KMS-11 (cell line): ENCODE results near the gene PKLR.
"Not testable (repeated sequence)": the region's sequence is repeated elsewhere in the genome, so short reads cannot be mapped to it uniquely, and the experiment has no call there.

Source experiments
- H2AFZ ChIP-seq: fragments of 200-600 bp; sonication (generic); 2 replicates; pipeline ENCODE4 v1.6.1; 2016; ENCODE audit warnings: antibody characterized with exemption, mixed run types, low read depth
- H3K27ac ChIP-seq: fragments of 200-600 bp; sonication (generic); 2 replicates; pipeline ENCODE4 v1.6.1; 2016; ENCODE audit warnings: mild to moderate bottlenecking, mixed run types
- H3K27me3 ChIP-seq: fragments of 200-600 bp; sonication (generic); 2 replicates; pipeline ENCODE4 v1.6.1; 2017; ENCODE audit warnings: mild to moderate bottlenecking, low read depth, mixed run types, moderate library complexity; ENCODE audit not compliant: insufficient read depth
- H3K36me3 ChIP-seq: fragments of 200-600 bp; sonication (generic); 2 replicates; pipeline ENCODE4 v1.6.1; 2017; ENCODE audit warnings: mild to moderate bottlenecking, mixed run types; ENCODE audit not compliant: insufficient read depth
- H3K4me1 ChIP-seq: fragments of 200-600 bp; sonication (generic); 2 replicates; pipeline ENCODE4 v1.6.1; 2016; ENCODE audit warnings: mild to moderate bottlenecking, low read depth, mixed run types; ENCODE audit not compliant: poor library complexity, severe bottlenecking
- H3K4me2 ChIP-seq: fragments of 200-600 bp; sonication (generic); 2 replicates; pipeline ENCODE4 v1.7.0; 2016; ENCODE audit warnings: mild to moderate bottlenecking, mixed run types
- H3K4me3 ChIP-seq: fragments of 200-600 bp; sonication (generic); IDR thresholded peaks from 2 replicates; pipeline ENCODE4 v1.6.1; 2017; ENCODE audit warnings: low read depth, low read length, mixed read lengths; ENCODE audit not compliant: insufficient read depth
- H3K79me2 ChIP-seq: fragments of 200-600 bp; sonication (generic); 2 replicates; pipeline ENCODE4 v1.6.1; 2016; ENCODE audit warnings: low read depth, mixed run types; ENCODE audit not compliant: insufficient read depth
- H3K9ac ChIP-seq: fragments of 200-600 bp; sonication (generic); 2 replicates; pipeline ENCODE4 v1.6.1; 2016; ENCODE audit warnings: mild to moderate bottlenecking, mixed run types
- H4K20me1 ChIP-seq: fragments of 200-600 bp; sonication (generic); 2 replicates; pipeline ENCODE4 v1.6.1; 2016; ENCODE audit warnings: mild to moderate bottlenecking, mixed run types; ENCODE audit not compliant: insufficient read depth
- TF ChIP-seq, protein P1 (sequence below): fragments of 200-600 bp; sonication (generic); conservative IDR thresholded peaks from 2 replicates; pipeline ENCODE4 v1.6.1; 2017; ENCODE audit warnings: low read depth, mild to moderate bottlenecking, antibody characterized with exemption, low read length, moderate library complexity, mixed read lengths

The PKLR gene

DNA sequence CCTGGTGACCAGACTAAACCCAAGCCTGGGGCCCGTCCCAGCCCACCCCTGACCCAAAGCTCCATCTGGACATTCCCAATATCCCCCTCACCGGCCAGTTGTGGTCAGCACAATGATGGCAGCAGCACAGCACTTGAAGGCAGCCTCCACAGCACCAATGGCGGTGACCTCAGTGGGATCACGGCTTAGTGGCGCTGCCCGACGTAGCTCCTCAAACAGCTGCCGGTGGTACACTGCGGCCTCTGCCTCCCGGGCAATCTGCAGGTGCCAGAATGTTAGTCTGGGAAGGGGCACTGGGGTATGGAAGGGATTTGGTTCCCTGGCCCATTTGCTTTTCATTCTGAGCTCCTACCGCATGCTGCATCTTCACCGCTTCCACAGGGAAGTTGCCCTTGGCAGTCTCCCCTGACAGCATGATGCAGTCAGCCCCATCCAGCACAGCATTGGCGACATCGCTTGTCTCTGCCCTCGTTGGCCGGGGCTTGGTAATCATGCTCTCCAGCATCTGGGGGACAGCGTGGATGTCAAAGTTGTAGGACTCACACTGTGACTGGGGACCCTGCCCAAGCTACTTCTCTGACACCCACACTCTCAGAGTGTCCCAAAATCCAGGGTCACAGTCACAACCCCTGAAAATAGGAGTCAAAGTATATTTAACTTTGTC lies 8.0 kb downstream of the PKLR start:
- H3K9ac ChIP-seq: no peak overlapping the region
- no peaks in the 10 kb centered on the region for H3K4me1 ChIP-seq
- peaks cover 46% of the 10 kb centered on the region; the same call in 1 of the 2 replicates for H3K27me3 ChIP-seq
- no peaks in the 10 kb centered on the region for H4K20me1 ChIP-seq
- no peaks in the 10 kb centered on the region for H3K79me2 ChIP-seq
- no peak overlapping the region for H3K4me3 ChIP-seq
- no peak overlapping the region for H3K27ac ChIP-seq
- TF ChIP-seq, protein P1, sequence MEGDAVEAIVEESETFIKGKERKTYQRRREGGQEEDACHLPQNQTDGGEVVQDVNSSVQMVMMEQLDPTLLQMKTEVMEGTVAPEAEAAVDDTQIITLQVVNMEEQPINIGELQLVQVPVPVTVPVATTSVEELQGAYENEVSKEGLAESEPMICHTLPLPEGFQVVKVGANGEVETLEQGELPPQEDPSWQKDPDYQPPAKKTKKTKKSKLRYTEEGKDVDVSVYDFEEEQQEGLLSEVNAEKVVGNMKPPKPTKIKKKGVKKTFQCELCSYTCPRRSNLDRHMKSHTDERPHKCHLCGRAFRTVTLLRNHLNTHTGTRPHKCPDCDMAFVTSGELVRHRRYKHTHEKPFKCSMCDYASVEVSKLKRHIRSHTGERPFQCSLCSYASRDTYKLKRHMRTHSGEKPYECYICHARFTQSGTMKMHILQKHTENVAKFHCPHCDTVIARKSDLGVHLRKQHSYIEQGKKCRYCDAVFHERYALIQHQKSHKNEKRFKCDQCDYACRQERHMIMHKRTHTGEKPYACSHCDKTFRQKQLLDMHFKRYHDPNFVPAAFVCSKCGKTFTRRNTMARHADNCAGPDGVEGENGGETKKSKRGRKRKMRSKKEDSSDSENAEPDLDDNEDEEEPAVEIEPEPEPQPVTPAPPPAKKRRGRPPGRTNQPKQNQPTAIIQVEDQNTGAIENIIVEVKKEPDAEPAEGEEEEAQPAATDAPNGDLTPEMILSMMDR: no peak
- no peaks in the 10 kb centered on the region for H3K36me3 ChIP-seq
- no peak overlapping the region for H2AFZ ChIP-seq
- H3K4me2 ChIP-seq: no peak overlapping the region

DNA sequence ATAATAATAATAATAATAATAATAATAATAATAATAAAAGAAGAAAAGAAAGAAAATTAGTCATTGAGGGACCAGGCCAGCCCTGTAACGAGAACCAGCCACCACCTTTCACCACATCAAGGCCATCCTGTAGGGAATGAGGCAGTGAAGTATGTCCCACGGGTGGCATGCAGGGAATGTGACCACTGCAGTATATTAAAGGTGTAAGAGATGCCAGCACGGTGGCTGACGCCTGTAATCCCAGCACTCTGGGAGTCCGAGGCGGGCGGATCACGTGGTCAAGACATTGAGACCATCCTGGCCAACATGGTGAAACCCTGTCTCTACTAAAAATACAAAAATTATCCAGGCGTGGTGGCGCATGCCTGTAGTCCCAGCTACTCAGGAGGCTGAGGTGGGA lies 10.2 kb downstream of the PKLR start:
- H2AFZ ChIP-seq, H3K79me2 ChIP-seq, H3K4me1 ChIP-seq, H3K36me3 ChIP-seq, H4K20me1 ChIP-seq, H3K9ac ChIP-seq, H3K27ac ChIP-seq, H3K4me2 ChIP-seq, H3K4me3 ChIP-seq: not testable (repeated sequence)
- H3K27me3 ChIP-seq: peaks cover 38% of the 10 kb centered on the region; the same call in 1 of the 2 replicates

DNA sequence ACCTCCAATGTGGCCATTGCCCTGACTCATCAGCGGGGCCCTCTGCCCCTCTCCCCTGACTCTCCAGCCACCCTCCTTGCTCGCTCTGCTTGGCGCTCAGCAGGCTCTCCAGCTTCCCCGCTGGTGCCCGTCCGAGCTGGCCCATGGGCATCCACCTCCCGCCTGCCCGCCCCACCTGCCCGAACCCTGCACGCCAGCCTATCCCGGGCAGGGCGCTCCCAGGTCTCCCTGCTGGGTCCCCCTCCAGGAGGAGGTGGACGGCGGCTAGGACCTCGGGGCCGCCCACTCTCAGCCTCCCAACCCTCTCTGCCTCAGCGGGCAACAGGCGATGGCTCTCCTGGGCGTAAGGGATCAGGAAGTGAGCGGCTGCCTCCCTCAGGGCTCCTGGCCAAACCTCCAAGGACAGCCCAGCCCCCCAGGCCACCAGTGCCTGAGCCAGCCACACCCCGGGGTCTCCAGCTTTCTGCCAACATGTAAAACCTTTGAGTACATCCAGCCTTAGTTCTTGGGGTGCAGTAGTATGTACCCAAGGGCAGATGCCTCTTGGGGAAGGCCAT lies 13.2 kb downstream of the PKLR start:
- no peak overlapping the region for H3K4me3 ChIP-seq
- no peaks in the 10 kb centered on the region for H3K79me2 ChIP-seq
- no peaks in the 10 kb centered on the region for H3K36me3 ChIP-seq
- H3K27ac ChIP-seq: no peak overlapping the region
- peaks cover 32% of the 10 kb centered on the region; the same call in 1 of the 2 replicates for H3K27me3 ChIP-seq
- H4K20me1 ChIP-seq: no peaks in the 10 kb centered on the region
- no peak overlapping the region for H3K9ac ChIP-seq
- no peaks in the 10 kb centered on the region for H3K4me1 ChIP-seq
- TF ChIP-seq, protein P1: no peak
- H2AFZ ChIP-seq: no peak overlapping the region
- no peak overlapping the region for H3K4me2 ChIP-seq

DNA sequence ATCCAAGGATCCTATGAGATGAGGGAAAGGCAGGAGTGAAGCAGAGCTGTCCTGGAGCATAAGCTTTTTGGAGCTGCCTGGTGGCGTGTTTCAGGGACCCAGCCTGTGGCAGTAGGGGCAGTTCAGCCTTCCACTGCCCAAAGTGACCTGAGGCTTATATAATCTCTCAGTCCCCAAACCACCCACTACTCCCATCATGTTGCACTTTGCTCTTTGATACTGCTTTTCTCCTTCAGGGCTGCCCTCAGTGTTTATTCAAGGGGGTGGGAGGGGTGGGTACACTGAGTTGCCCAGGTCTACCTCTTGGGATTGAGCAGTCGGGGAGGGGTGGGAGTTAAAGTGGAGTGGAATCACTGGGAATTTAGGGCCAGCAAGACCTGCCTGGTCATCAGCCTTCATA lies 14.7 kb downstream of the PKLR start:
- TF ChIP-seq, protein P1: no peak
- Histone ChIP-seq H3K79me2 (no peaks in the 10 kb centered on the region), H2AFZ (no peak overlapping the region), H3K27ac (no peak overlapping the region), H4K20me1 (no peaks in the 10 kb centered on the region), H3K27me3 (peaks cover 18% of the 10 kb centered on the region; the same call in 1 of the 2 replicates), H3K4me3 (no peak overlapping the region), H3K9ac (no peak overlapping the region), H3K36me3 (no peaks in the 10 kb centered on the region), H3K4me1 (no peaks in the 10 kb centered on the region), H3K4me2 (no peak overlapping the region)

DNA sequence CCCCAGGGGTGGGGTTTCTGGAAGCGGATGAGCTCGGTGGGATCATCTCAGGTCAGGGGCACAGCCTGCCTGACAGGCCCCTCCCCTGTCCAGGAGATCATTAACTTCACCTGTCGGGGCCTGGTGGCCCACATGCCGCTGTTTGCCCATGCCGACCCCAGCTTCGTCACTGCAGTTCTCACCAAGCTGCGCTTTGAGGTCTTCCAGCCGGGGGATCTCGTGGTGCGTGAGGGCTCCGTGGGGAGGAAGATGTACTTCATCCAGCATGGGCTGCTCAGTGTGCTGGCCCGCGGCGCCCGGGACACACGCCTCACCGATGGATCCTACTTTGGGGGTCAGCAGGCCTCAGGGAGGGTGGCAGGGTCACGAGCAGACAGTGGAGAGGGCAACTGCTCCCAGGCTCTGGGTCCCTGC lies 15.6 kb downstream of the PKLR start:
- H4K20me1 ChIP-seq: no peaks in the 10 kb centered on the region
- no peak overlapping the region for H3K9ac ChIP-seq
- no peaks in the 10 kb centered on the region for H3K79me2 ChIP-seq
- no peak overlapping the region for H3K4me2 ChIP-seq
- H3K4me3 ChIP-seq: no peak overlapping the region
- H2AFZ ChIP-seq: no peak overlapping the region
- no peaks in the 10 kb centered on the region for H3K36me3 ChIP-seq
- TF ChIP-seq, protein P1: no peak
- peaks cover 12% of the 10 kb centered on the region; the same call in 1 of the 2 replicates for H3K27me3 ChIP-seq
- H3K27ac ChIP-seq: no peak overlapping the region
- H3K4me1 ChIP-seq: no peaks in the 10 kb centered on the region
